Measurements from ENCODE around the gene LAMC1.

Gene LAMC1

DNA sequence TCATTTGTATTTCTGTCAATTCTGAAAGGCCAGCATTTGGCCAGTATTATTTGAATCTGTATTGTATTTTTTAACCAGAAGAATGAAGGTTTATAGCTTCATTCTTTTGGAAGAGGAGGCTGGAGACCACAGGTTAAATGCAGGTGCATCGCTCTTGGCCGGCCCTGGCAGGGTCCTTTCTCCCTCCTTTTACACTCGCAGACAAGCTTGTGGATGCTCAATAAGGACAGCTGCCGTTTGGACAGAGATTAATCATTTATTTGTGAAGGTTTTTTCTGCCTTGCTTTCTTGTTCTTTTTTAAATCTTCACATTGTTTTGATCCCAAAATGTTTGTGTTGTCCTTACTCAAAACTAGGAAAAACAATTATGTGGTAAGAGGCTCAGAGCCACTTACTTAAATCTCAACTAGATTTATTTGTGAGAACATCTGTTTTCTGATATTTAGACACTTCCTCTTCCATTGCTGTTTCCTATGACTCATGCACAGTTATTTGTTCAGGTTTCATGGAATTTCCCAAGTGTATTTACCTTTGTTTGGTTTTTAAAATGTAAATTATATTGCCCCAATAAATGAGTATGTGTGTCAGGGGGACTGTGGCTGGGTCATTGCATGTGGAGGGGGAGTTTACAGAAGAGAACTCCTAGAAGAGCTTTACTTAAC, 116.2 kb downstream of the LAMC1 start:
- TF ChIP-seq POLR2A (IDR thresholded peaks at IDR 0.05; ENCODE audit: extremely low read depth, insufficient read length) (no peak), CTCF (IDR thresholded peaks at IDR 0.05; ENCODE audit: low read depth, low read length) (no peak), MYC (IDR thresholded peaks at IDR 0.05; ENCODE audit: low read depth, low read length) (no peak)
- TF ChIP-seq, protein P1, sequence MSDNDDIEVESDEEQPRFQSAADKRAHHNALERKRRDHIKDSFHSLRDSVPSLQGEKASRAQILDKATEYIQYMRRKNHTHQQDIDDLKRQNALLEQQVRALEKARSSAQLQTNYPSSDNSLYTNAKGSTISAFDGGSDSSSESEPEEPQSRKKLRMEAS (IDR thresholded peaks at IDR 0.05; ENCODE audit: low read depth, low read length): no peak
- H3K4me3 ChIP-seq (ENCODE audit: low read depth, low read length): no peak overlapping the region
- peak; percentile 13 for DNase-seq (ENCODE audit: low read depth)

- TF ChIP-seq MYC (IDR thresholded peaks at IDR 0.05; ENCODE audit: low read depth, low read length) (no peak), CTCF (IDR thresholded peaks at IDR 0.05; ENCODE audit: low read depth, low read length) (no peak), POLR2A (IDR thresholded peaks at IDR 0.05; ENCODE audit: extremely low read depth, insufficient read length) (no peak)
- TF ChIP-seq, protein P1 (IDR thresholded peaks at IDR 0.05; ENCODE audit: low read depth, low read length): no peak
- H3K4me3 ChIP-seq (ENCODE audit: low read depth, low read length): no peak overlapping the region
- no peak for DNase-seq (ENCODE audit: low read depth)
Measured at GRCh38 chr1:183140633-183141032, 117.4 kb downstream of the LAMC1 start.

DNA sequence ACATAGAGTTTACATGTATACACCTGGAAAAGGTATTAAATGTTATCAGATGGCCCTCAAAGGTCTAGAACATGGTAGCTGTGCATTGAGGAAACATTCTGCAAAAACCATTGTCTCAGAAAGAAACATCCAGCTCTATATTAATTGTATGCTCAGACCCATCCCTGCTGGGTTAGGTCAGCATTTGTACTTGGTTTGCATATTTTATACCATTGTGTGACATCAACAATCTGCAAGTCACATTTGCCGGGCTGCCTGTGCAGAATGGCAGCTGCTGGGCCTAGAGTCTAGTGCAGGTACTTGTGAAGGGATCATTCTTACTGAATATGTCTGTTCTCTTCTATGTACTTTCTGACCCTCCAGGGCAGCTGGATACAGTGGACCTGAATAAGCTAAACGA, 119.0 kb downstream of the LAMC1 start:
- no peak for DNase-seq (ENCODE audit: low read depth)
- H3K4me3 ChIP-seq (ENCODE audit: low read depth, low read length): no peak overlapping the region
- TF ChIP-seq MYC (IDR thresholded peaks at IDR 0.05; ENCODE audit: low read depth, low read length) (no peak), CTCF (IDR thresholded peaks at IDR 0.05; ENCODE audit: low read depth, low read length) (no peak), POLR2A (IDR thresholded peaks at IDR 0.05; ENCODE audit: extremely low read depth, insufficient read length) (no peak)
- TF ChIP-seq, protein P1 (IDR thresholded peaks at IDR 0.05; ENCODE audit: low read depth, low read length): no peak

GRCh38 chr1:183143576-183144315, 120.5 kb downstream of the LAMC1 start:
- no peak for DNase-seq (ENCODE audit: low read depth)
- H3K4me3 ChIP-seq (ENCODE audit: low read depth, low read length): no peak overlapping the region
- TF ChIP-seq, protein P1 (IDR thresholded peaks at IDR 0.05; ENCODE audit: low read depth, low read length): no peak
- TF ChIP-seq CTCF (IDR thresholded peaks at IDR 0.05; ENCODE audit: low read depth, low read length) (no peak), POLR2A (IDR thresholded peaks at IDR 0.05; ENCODE audit: extremely low read depth, insufficient read length) (no peak), MYC (IDR thresholded peaks at IDR 0.05; ENCODE audit: low read depth, low read length) (no peak)

DNA sequence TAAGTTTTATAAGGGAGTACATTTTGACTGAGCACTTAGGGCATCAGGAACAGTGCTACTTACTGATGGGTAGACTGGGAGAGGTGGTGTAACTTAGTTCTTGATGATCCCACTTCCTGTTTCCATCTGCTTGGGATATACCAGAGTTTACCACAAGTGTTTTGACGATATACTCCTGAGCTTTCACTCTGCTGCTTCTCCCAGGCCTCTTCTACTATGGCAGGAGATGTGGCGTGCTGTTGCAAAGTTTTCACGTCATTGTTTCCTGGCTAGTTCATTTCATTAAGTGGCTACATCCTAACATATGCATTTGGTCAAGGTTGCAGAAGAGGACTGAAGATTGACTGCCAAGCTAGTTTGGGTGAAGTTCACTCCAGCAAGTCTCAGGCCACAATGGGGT, 121.5 kb downstream of the LAMC1 start:
- TF ChIP-seq MYC (IDR thresholded peaks at IDR 0.05; ENCODE audit: low read depth, low read length) (no peak), CTCF (IDR thresholded peaks at IDR 0.05; ENCODE audit: low read depth, low read length) (no peak), POLR2A (IDR thresholded peaks at IDR 0.05; ENCODE audit: extremely low read depth, insufficient read length) (no peak)
- TF ChIP-seq, protein P1 (IDR thresholded peaks at IDR 0.05; ENCODE audit: low read depth, low read length): no peak
- no peak overlapping the region for H3K4me3 ChIP-seq (ENCODE audit: low read depth, low read length)
- DNase-seq (ENCODE audit: low read depth): peak; percentile 33
